HT-29 (cell line): ENCODE results near the gene TBC1D7. TPM values are rescaled to one million over a fixed set of nuclear protein-coding genes. Genes with fewer than 3 reads are reported as not detected.
A peak's percentile ranks its signal among the peaks of the same experiment; 100 is the strongest.

ENCODE experiments used
- DNase-seq: peaks from one replicate; pipeline ENCODE4 v3.0.0-alpha.2; 2015; ENCODE audit warnings: low spot score
- total RNA-seq: library from RNA; depleted of rRNA; stranded (reverse); fragments of >200 nt; shearing (Covaris generic); gene quantifications from 2 replicates; pipeline ENCODE4 v1.2.3, GENCODE V29; 2014; rRNA removed

Gene TBC1D7
- total RNA-seq, 1 experiment from 2014 or later = 12.9 TPM

DNA sequence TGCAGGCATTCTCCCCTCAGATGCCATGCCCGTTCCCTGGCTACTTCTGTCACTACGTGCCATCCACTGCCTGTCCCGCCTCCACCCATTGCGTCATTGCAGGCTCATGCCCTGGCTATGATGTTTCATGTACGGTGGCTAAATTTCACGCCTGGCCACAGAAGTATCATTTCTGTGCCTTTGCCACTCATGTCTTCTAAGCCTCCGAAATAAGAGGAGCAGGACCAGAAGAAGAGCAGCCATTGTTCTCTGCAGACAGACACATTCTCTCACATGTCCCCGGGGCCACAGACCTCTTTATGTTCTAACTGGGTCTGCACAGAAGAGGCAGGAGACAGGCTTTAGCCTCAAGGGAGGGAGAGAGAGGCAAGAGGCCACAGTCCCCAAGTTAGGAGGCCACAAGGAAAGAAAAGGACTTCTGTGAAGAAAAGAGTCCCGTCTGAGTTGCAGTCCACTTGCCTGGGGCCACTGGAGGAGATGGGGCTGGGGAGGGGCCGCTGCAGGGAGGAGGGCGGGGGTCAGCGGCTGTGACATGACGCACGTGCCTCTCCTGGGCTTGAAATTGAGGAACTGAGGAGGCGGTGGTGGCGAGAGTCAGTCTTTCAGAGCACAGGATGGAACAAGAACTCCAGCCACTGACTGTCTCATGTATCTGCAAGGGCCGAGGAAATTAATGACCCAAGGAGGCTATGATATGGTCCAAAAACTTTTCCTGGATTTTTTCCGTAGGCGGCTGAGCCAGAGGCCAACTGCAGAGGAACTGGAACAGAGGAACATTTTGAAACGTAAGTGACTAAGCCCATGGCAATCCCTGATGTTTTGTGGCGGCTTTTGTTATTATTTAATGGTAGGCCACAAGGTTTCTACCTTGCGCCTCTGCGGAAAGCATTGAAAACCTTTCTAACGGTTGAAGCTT lies 55.9 kb downstream of the TBC1D7 start:
- DNase-seq = no peak

- peak; percentile 7 for DNase-seq
Observed at GRCh38 chr6:13268913-13269518, 59.3 kb downstream of the TBC1D7 start.

- no peak for DNase-seq
Observed at GRCh38 chr6:13267142-13267651, 61.1 kb downstream of the TBC1D7 start.

DNA sequence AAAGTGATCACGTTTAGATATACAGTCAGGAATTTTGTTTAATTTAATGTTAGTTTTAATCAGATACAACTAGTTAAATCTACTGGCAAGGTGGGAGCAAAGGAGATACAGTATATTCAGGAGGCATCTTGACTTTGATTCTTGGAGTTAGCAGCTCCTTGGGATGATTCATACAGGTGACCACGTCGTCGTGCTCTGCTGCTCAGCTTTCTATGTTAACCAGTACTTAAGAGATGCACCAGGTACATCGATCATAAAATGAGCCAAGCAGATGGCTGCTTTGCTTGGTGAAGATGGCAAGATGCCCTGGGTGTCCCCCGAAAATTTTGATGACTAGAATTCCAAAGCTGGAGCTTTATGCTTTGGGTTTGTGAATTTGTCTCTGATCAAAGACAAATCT lies 64.7 kb downstream of the TBC1D7 start:
- no peak for DNase-seq

DNA sequence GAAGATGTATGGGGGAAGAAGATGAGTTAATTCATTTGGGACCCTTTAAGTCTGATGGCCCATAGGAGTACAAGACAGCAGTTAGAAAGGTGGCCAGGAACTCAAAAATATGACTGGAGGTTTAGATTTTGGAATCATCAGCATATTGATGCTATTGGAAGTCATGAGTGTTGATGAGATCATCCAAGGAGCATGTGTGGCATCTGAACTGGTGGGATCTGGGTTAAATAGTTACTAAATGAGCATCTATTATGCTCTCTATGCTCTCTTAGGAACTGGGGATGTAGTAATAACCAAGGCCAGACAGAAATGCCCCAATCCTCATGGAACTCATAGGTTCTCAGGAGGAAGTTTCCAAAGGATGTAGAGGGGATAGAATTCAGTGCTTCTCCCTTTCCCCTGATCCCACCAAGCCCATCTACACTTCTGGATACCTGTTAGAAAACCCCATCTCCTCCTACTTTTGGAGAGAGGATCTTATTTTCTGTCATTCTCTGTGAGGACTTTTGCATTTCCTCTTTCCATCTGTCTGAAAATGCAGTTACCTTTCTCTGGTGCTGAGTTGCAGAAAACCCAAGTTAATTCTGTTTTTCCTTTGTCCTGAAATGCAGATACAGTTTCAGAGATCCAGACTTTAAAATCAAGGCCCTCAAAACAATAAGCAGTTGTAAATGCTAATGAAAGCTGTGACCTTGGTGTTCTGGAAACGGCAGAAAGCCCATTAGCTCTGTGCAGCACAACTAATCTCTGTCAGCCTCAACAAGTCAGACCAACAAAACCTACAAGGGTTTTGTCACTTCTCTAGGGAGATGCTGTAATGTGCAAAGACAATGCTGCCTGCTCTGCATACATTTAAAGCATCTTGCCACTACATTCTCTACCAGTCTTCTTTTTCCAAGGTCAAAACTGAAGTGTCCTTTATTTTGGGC lies 65.8 kb downstream of the TBC1D7 start:
- DNase-seq = no peak

DNA sequence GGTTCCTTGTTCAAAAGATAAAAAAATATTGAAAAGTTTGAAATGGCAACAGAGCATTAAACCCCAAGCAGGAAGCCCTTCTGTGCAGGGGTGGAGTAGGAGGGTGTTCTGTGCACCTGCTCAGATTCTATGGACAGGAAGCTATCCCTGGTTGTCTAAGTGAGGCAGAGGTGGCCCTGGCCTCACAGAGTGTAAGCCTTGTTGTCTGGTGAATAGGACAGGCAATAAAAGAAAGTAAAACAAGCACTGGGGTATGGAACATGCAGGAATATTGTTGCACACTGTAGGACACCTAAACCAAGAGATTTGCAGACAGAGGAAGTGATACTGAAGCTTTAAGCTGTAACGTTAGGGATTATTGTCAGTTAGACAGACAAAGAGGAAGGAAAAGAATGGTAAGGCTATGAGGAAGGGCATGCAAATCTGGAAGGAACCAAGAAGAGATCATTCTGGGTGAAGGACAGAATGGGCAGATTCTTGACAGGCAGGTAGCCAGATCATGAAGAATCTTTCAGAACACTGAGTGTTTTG lies 66.8 kb downstream of the TBC1D7 start:
- no peak for DNase-seq

DNA sequence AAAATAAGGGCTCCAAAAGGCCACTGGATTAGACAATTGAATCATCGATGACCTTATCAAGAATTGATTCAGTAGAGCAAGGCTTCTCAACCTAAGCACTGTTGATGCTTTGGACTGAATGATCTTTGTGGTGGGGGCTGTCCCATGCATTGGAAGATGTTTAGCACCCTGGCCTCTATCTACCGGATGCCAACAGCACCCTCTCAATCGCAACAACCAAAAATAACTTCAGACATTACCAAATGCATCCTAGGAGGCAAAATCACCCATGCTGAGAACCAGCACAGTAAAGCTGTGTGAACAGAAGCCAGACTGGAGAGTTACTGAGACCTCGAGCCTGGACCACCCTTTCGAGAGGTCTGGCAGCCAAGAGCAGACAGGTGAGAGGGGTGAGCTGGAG lies 67.5 kb downstream of the TBC1D7 start:
- DNase-seq = no peak

DNA sequence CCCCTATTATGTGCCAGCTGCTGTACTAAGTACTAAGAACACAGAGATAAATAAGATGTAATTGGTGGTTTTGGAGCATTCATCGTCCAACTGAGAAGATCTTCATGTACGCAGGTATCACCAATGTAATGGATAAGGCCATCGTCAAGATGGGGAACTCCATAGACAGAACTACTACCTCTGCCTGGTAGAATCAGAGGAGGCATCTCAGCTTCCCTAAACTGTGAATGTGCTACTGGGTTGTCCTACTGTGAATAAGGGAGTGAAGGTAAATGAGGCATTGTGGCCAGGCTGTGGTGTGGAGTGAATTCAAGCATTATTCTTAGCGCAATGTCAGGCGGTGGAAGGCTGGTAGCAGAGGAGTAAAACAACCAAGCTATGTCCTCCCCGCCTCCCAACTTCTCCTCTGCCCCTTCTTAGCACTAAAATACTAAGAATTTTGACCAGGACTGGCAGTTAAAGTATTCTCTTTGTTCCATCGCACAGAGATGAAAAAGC lies 68.2 kb downstream of the TBC1D7 start:
- DNase-seq = no peak

DNA sequence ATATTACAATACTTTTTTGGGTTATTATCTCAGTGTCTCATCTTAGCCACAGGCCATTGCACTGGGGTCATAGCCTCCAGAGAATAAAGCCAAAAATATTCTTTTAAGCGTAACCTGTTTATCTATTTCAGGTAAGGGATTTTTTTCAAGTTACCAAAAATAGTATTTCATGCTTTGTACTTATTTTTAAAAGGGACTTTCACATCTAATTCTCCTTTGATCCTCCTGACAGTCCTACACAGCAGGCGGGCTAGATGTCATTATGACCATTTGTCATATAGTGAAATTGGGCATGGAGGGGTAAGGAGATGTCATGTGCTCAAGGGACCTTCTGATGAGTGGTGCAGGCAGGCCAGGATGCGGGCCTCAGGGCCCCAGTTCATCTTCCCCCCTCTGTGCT lies 68.9 kb downstream of the TBC1D7 start:
- DNase-seq = no peak

GRCh38 chr6:13256266-13257001 lies 71.9 kb downstream of the TBC1D7 start:
- no peak for DNase-seq

Other genes with a start within 250 kb of the TBC1D7 start
- gene GFOD1, start 159.1 kb upstream of the TBC1D7 start, total RNA-seq = 13.3 and 13.5 TPM in 2 replicates
- 7.4 and 8.3 TPM in 2 replicates for gene SIRT5, start 246.1 kb upstream of the TBC1D7 start, total RNA-seq